ENCODE measurements around the gene SHCBP1. TPM values are rescaled to one million over a fixed set of nuclear protein-coding genes. Genes with fewer than 3 reads are reported as not detected.

Gene SHCBP1
- total RNA-seq, 1 donor from 2014 or later = 0.44 TPM

- no peaks in the 10 kb centered on the region for H3K36me3 ChIP-seq
- peak overlapping the region; percentile 26 for H3K4me3 ChIP-seq
- peaks cover 3% of the 10 kb centered on the region for H3K9me3 ChIP-seq (replicated peaks)
- intact Hi-C loops (cut with micrococcal nuclease) = no loop called here
- H3K27me3 ChIP-seq (ENCODE audit: low read depth) = no peaks in the 10 kb centered on the region
- no peak for TF ChIP-seq CTCF (IDR thresholded peaks at IDR 0.05; ENCODE audit: borderline replicate concordance)
- peak; percentile 51 for DNase-seq
- no peaks in the 10 kb centered on the region for H3K4me1 ChIP-seq
- peak overlapping the region; percentile 52 for H3K27ac ChIP-seq (replicated peaks)
Measured at GRCh38 chr16:46649588-46650253, 28.5 kb upstream of the SHCBP1 start.

GRCh38 chr16:46648656-46649055 is 27.5 kb upstream of the SHCBP1 start:
- no peak overlapping the region for H3K27ac ChIP-seq (replicated peaks)
- no peak for TF ChIP-seq CTCF (IDR thresholded peaks at IDR 0.05; ENCODE audit: borderline replicate concordance)
- intact Hi-C loops (cut with micrococcal nuclease) = no loop called here

DNA sequence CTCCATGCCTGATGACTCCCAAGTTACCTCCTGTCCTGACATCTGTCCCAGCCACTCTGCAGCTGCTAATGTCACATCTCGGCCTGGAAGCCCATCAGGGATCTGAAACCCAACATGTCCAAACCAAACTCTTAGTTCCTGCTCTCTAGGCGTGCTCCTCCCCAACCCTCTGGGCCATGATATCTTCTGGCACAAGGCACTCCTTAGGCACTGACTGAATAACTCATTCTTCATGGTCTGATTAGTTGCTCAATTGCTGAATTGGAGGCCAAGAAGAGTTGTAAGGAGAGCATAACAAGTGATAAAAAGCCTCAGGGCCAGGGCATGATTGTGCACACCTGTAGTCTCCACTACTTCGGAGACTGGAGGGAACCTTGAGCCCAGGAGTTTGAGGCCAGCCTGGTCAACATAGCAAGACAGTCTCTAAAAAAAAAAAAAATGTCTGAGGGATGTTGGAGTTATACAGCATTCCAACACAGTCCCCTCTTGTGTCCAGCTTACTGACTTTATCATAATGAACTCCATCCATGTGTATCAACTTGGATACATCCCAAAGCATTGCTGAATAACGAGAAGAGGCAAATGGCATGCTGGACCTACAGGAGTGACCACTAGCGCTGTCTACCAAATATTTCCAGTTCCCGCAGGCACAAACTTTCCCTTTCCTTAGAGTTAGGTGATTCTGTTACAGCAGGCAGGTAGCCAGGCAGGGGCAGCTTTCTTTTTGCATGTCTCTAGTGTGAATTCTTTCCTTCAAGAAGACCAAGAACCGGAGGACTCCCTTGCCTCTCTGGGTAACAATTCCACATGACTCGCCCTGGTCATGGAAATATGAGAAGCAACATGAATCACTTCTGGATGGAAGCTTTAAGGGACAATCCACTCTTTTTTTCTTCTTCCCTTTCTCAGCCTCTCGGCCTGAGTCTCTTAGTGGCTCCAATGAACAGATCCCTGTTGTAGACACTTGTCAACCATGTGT is 18.1 kb upstream of the SHCBP1 start:
- DNase-seq = no peak
- intact Hi-C loops (cut with micrococcal nuclease) = no loop called here
- no peak overlapping the region for H3K4me3 ChIP-seq
- H3K27ac ChIP-seq (replicated peaks) = no peak overlapping the region
- H3K36me3 ChIP-seq = peaks cover 4% of the 10 kb centered on the region
- no peak for TF ChIP-seq CTCF (IDR thresholded peaks at IDR 0.05; ENCODE audit: borderline replicate concordance)
- H3K4me1 ChIP-seq = no peaks in the 10 kb centered on the region
- no peaks in the 10 kb centered on the region for H3K27me3 ChIP-seq (ENCODE audit: low read depth)
- peaks cover 11% of the 10 kb centered on the region for H3K9me3 ChIP-seq (replicated peaks)

More at GRCh38 chr16:46648656-46649055, 27.5 kb upstream of the SHCBP1 start:
- H3K4me1 ChIP-seq = no peaks in the 10 kb centered on the region
- peaks cover 14% of the 10 kb centered on the region for H3K9me3 ChIP-seq (replicated peaks)
- H3K4me3 ChIP-seq = no peak overlapping the region
- H3K36me3 ChIP-seq = no peaks in the 10 kb centered on the region
- H3K27me3 ChIP-seq (ENCODE audit: low read depth) = no peaks in the 10 kb centered on the region
- DNase-seq = no peak

GRCh38 chr16:46632778-46633733 is 11.9 kb upstream of the SHCBP1 start:
- H3K27ac ChIP-seq (replicated peaks) = no peak overlapping the region
- no peak for TF ChIP-seq CTCF (IDR thresholded peaks at IDR 0.05; ENCODE audit: borderline replicate concordance)
- intact Hi-C loops (cut with micrococcal nuclease) = no loop called here
- H3K36me3 ChIP-seq = no peaks in the 10 kb centered on the region
- H3K27me3 ChIP-seq (ENCODE audit: low read depth) = no peaks in the 10 kb centered on the region
- no peaks in the 10 kb centered on the region for H3K4me1 ChIP-seq
- DNase-seq = no peak
- H3K9me3 ChIP-seq (replicated peaks) = no peaks in the 10 kb centered on the region
- no peak overlapping the region for H3K4me3 ChIP-seq

All from left ventricle myocardium inferior (tissue), 1 donor.